ENCODE results near the gene LRP1B. TPM values are rescaled to one million over a fixed set of nuclear protein-coding genes. Genes with fewer than 3 reads are reported as not detected.

Gene LRP1B
- total RNA-seq, 1 experiment from 2014 or later: 0.21 TPM

DNA sequence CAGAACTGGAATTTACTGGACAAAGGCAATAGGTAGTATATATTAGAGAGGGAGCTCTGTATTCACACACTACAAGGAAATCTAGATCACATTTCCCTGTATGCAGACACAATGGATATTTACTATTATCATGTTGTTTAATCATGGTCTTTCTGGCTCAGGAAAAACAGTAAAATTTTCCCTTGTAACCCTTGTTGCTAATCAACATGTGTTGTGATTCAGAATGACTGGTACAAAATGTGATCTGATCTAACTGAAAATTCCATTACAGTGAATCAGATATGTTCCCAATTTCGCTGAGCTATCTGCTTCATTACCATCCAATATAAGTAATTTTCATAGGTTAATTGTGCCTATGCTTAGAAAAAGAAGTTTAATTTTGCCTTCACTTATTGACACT, 1109.7 kb downstream of the LRP1B start:
- Mint-ChIP-seq H3K4me1 (ENCODE audit: low read depth, unreplicated experiment) (no peaks in the 10 kb centered on the region), H3K36me3 (ENCODE audit: insufficient read depth, unreplicated experiment) (no peaks in the 10 kb centered on the region), H3K4me3 (ENCODE audit: low read depth, unreplicated experiment) (no peak overlapping the region), H3K27ac (ENCODE audit: unreplicated experiment) (no peak overlapping the region), H3K9me3 (ENCODE audit: low read depth, unreplicated experiment) (no peaks in the 10 kb centered on the region), H3K27me3 (ENCODE audit: unreplicated experiment) (no peaks in the 10 kb centered on the region)
- no TSS peak for BruUV-seq (replicated peaks)
- DNase-seq: no peak
- CTCF ChIA-PET: interaction anchor here (0.7 kb wide), 1 partner anchor 281 kb away, joined by 3 read pairs; no protein-coding TSS in a partner anchor
- intact Hi-C loops (cut with micrococcal nuclease; ENCODE audit: unreplicated experiment): no loop called here
- TF ChIP-seq, protein P1, sequence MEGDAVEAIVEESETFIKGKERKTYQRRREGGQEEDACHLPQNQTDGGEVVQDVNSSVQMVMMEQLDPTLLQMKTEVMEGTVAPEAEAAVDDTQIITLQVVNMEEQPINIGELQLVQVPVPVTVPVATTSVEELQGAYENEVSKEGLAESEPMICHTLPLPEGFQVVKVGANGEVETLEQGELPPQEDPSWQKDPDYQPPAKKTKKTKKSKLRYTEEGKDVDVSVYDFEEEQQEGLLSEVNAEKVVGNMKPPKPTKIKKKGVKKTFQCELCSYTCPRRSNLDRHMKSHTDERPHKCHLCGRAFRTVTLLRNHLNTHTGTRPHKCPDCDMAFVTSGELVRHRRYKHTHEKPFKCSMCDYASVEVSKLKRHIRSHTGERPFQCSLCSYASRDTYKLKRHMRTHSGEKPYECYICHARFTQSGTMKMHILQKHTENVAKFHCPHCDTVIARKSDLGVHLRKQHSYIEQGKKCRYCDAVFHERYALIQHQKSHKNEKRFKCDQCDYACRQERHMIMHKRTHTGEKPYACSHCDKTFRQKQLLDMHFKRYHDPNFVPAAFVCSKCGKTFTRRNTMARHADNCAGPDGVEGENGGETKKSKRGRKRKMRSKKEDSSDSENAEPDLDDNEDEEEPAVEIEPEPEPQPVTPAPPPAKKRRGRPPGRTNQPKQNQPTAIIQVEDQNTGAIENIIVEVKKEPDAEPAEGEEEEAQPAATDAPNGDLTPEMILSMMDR (IDR thresholded peaks at IDR 0.05; ENCODE audit: unreplicated experiment): no peak

DNA sequence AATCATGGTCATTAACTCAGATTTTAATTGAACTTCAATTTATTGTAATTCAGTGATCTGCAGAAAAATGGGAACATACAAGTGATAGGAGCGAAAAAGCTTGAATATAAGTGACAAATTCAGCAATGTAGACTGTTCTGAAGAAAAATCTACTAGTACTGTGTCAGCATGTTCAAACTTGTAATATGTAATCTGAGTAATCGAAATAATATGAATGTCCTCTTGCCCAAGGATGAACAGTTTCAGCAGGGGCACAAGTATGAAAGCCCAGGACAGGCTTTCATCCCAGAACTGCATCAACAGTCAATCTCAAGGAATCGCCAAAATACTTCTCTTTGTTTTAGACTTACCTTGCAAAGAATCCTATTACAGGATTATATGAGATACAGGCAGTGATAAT, 1110.5 kb downstream of the LRP1B start:
- Mint-ChIP-seq H3K27me3 (ENCODE audit: unreplicated experiment) (no peaks in the 10 kb centered on the region), H3K9me3 (ENCODE audit: low read depth, unreplicated experiment) (no peaks in the 10 kb centered on the region), H3K27ac (ENCODE audit: unreplicated experiment) (no peak overlapping the region), H3K4me1 (ENCODE audit: low read depth, unreplicated experiment) (no peaks in the 10 kb centered on the region), H3K4me3 (ENCODE audit: low read depth, unreplicated experiment) (no peak overlapping the region), H3K36me3 (ENCODE audit: insufficient read depth, unreplicated experiment) (no peaks in the 10 kb centered on the region)
- no TSS peak for BruUV-seq (replicated peaks)
- intact Hi-C loops (cut with micrococcal nuclease; ENCODE audit: unreplicated experiment): no loop called here
- no peak for DNase-seq
- TF ChIP-seq, protein P1 (IDR thresholded peaks at IDR 0.05; ENCODE audit: unreplicated experiment): no peak
- CTCF ChIA-PET: no interaction called here

- DNase-seq: no peak
- Mint-ChIP-seq H3K27ac (ENCODE audit: unreplicated experiment) (no peak overlapping the region), H3K4me3 (ENCODE audit: low read depth, unreplicated experiment) (no peak overlapping the region), H3K4me1 (ENCODE audit: low read depth, unreplicated experiment) (no peaks in the 10 kb centered on the region), H3K9me3 (ENCODE audit: low read depth, unreplicated experiment) (no peaks in the 10 kb centered on the region), H3K27me3 (ENCODE audit: unreplicated experiment) (no peaks in the 10 kb centered on the region), H3K36me3 (ENCODE audit: insufficient read depth, unreplicated experiment) (no peaks in the 10 kb centered on the region)
- no TSS peak for BruUV-seq (replicated peaks)
- CTCF ChIA-PET: no interaction called here
- intact Hi-C loops (cut with micrococcal nuclease; ENCODE audit: unreplicated experiment): no loop called here
- TF ChIP-seq, protein P1 (IDR thresholded peaks at IDR 0.05; ENCODE audit: unreplicated experiment): no peak
These were observed 1115.3 kb downstream of the LRP1B start for GRCh38 chr2:141015341-141016047.

- DNase-seq: no peak
- H3K4me3 Mint-ChIP-seq (ENCODE audit: low read depth, unreplicated experiment): no peak overlapping the region
- no peaks in the 10 kb centered on the region for H3K27me3 Mint-ChIP-seq (ENCODE audit: unreplicated experiment)
- no peaks in the 10 kb centered on the region for H3K4me1 Mint-ChIP-seq (ENCODE audit: low read depth, unreplicated experiment)
- H3K36me3 Mint-ChIP-seq (ENCODE audit: insufficient read depth, unreplicated experiment): no peaks in the 10 kb centered on the region
- TF ChIP-seq, protein P1 (IDR thresholded peaks at IDR 0.05; ENCODE audit: unreplicated experiment): no peak
- BruUV-seq (replicated peaks): no TSS peak
- intact Hi-C loops (cut with micrococcal nuclease; ENCODE audit: unreplicated experiment): no loop called here
- no peak overlapping the region for H3K27ac Mint-ChIP-seq (ENCODE audit: unreplicated experiment)
- CTCF ChIA-PET: no interaction called here
- peaks cover 3% of the 10 kb centered on the region for H3K9me3 Mint-ChIP-seq (ENCODE audit: low read depth, unreplicated experiment)
These were observed 1126.7 kb downstream of the LRP1B start for GRCh38 chr2:141003967-141004657.
